Inferior parietal cortex (tissue), 1 donor: ENCODE results near the gene LRRC36.
"Not testable (repeated sequence)": the region's sequence is repeated elsewhere in the genome, so short reads cannot be mapped to it uniquely, and the experiment has no call there.

Experiments
- DNase-seq: peaks from one replicate; pipeline ENCODE4 v3.0.0-alpha.2; 2016; ENCODE audit errors: extremely low spot score

Gene LRRC36

GRCh38 chr16:67342616-67343015, 16.0 kb downstream of the LRRC36 start:
- no peak for DNase-seq

- DNase-seq, result no peak
Observed at GRCh38 chr16:67345401-67345800, 18.8 kb downstream of the LRRC36 start.

- DNase-seq, result no peak
Observed at GRCh38 chr16:67346341-67346740, 19.7 kb downstream of the LRRC36 start.

- no peak for DNase-seq
Observed at GRCh38 chr16:67349172-67349571, 22.6 kb downstream of the LRRC36 start.

- DNase-seq, result no peak
Observed at GRCh38 chr16:67350324-67350723, 23.7 kb downstream of the LRRC36 start.

GRCh38 chr16:67352463-67352862, 25.8 kb downstream of the LRRC36 start:
- DNase-seq, result not testable (repeated sequence)

GRCh38 chr16:67356396-67356795, 29.8 kb downstream of the LRRC36 start:
- DNase-seq, result no peak

GRCh38 chr16:67357561-67357960, 30.9 kb downstream of the LRRC36 start:
- DNase-seq, result no peak

- DNase-seq, result not testable (repeated sequence)
Observed at GRCh38 chr16:67359540-67360269, 33.1 kb downstream of the LRRC36 start.

GRCh38 chr16:67361038-67361437, 34.4 kb downstream of the LRRC36 start:
- no peak for DNase-seq

GRCh38 chr16:67364600-67365235, 38.1 kb downstream of the LRRC36 start:
- DNase-seq, result no peak

GRCh38 chr16:67370661-67371060, 44.0 kb downstream of the LRRC36 start:
- DNase-seq, result no peak

GRCh38 chr16:67372664-67373063, 46.0 kb downstream of the LRRC36 start:
- peak; percentile 67 for DNase-seq

GRCh38 chr16:67376012-67376411, 49.4 kb downstream of the LRRC36 start:
- not testable (repeated sequence) for DNase-seq

- DNase-seq, result no peak
Observed at GRCh38 chr16:67378642-67379041, 52.0 kb downstream of the LRRC36 start.

GRCh38 chr16:67383284-67383683, 56.7 kb downstream of the LRRC36 start:
- DNase-seq, result no peak

GRCh38 chr16:67384778-67385510, 58.3 kb downstream of the LRRC36 start:
- DNase-seq, result no peak

GRCh38 chr16:67386861-67387455, 60.3 kb downstream of the LRRC36 start:
- no peak for DNase-seq

GRCh38 chr16:67387479-67388079, 61.0 kb downstream of the LRRC36 start:
- DNase-seq, result no peak

- no peak for DNase-seq
Observed at GRCh38 chr16:67388191-67388590, 61.6 kb downstream of the LRRC36 start.

GRCh38 chr16:67388591-67388990, 62.0 kb downstream of the LRRC36 start:
- no peak for DNase-seq
